Measurements from ENCODE around the gene GP9.

DNA sequence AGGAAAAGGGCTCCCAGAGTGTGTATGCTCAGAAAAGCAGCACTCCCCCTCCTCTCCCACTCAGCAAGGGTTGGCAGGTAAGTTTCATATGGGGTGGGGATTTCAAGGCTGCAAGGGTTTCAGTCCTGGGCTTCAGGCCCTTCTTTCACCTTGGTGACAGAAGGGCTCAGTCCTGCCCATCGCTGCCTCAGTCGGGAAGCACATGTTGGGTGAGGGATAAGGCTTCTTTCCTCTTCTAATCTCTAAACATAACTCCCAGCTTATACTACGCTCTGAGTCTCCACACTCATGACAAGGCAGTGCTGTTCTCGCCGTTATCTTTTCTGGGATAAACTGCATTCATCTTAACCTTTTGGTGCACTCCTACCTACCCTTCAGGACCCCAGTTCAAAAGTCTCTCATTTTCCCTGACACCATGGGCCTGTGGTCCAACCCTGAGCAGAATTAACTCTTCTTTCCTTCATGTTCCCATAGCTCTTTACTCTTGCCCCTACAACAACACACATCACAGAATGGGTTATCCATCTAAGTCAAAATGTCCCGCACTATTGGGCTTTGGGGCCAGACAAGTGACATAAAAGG is 44.0 kb downstream of the GP9 start:
- TF ChIP-seq, protein P1, sequence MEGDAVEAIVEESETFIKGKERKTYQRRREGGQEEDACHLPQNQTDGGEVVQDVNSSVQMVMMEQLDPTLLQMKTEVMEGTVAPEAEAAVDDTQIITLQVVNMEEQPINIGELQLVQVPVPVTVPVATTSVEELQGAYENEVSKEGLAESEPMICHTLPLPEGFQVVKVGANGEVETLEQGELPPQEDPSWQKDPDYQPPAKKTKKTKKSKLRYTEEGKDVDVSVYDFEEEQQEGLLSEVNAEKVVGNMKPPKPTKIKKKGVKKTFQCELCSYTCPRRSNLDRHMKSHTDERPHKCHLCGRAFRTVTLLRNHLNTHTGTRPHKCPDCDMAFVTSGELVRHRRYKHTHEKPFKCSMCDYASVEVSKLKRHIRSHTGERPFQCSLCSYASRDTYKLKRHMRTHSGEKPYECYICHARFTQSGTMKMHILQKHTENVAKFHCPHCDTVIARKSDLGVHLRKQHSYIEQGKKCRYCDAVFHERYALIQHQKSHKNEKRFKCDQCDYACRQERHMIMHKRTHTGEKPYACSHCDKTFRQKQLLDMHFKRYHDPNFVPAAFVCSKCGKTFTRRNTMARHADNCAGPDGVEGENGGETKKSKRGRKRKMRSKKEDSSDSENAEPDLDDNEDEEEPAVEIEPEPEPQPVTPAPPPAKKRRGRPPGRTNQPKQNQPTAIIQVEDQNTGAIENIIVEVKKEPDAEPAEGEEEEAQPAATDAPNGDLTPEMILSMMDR (IDR thresholded peaks at IDR 0.05) = no peak
- no peak for TF ChIP-seq POLR2A (IDR thresholded peaks at IDR 0.05)
